HG03442 (cell line): ENCODE measurements around the gene ZBTB16.

ENCODE experiments used
- ATAC-seq: cut with Tn5 transposase; IDR thresholded peaks from one replicate; pipeline ENCODE4 v1.9.1; 2021; ENCODE audit warnings: mild to moderate bottlenecking, moderate library complexity; ENCODE audit not compliant: unreplicated experiment

Gene ZBTB16

GRCh38 chr11:114291842-114292680 is 232.6 kb downstream of the ZBTB16 start:
- no peak for ATAC-seq

GRCh38 chr11:114293201-114293711 is 233.7 kb downstream of the ZBTB16 start:
- no peak for ATAC-seq

- ATAC-seq = no peak
These were observed 236.4 kb downstream of the ZBTB16 start, which contains the start of gene NNMT for GRCh38 chr11:114295676-114296604. NNMT (plus strand) TSS chr11:114296399; CDS start chr11:114296557, 158 bp downstream.

GRCh38 chr11:114296605-114297372 is 237.3 kb downstream of the ZBTB16 start:
- no peak for ATAC-seq

- no peak for ATAC-seq
These were observed 238.5 kb downstream of the ZBTB16 start for GRCh38 chr11:114297806-114298709.

- ATAC-seq = no peak
These were observed 239.2 kb downstream of the ZBTB16 start for GRCh38 chr11:114298710-114299109.
